Body of pancreas (tissue), 4 donors: Measurements from ENCODE around the gene ARG2.

Source experiments
- POLR2A ChIP-seq, 3 donors: fragments of 450-650 bp; IDR thresholded peaks; one replicate each; pipeline ENCODE4 v1.6.1; 2016; ENCODE audit warnings: antibody characterized with exemption in 3 of 3, mild to moderate bottlenecking in 2 of 3
- TF ChIP-seq, protein P1 (sequence below), 7 experiments: fragments of 450-650 bp in 4 of 7; fragments of 200-600 bp in 3 of 7; sonication (generic) in 3 of 7; IDR thresholded peaks; one replicate each; pipeline ENCODE4 v1.5.1; 2016 to 2019; ENCODE audit warnings: antibody characterized with exemption in 7 of 7

DNA sequence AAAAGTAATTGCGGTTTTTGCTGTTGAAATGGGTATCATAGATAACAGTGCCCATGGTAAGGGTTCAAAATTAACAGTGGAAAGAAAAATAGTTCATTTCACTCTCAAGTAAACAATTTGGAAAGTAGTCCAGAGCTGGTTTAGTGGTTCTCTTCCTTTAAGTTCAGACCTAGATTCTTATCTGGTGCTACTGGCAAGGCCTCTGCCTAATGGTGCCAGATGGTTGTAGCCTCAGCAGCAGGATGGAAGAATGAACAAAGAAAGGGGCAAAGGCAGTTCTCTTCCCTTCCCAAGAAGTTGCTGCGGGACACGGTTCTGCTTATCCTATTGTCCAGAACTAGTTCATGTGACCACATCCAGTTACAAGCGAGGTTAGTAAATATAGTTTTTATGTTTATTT is 10.5 kb downstream of the ARG2 start:
- TF ChIP-seq, protein P1, sequence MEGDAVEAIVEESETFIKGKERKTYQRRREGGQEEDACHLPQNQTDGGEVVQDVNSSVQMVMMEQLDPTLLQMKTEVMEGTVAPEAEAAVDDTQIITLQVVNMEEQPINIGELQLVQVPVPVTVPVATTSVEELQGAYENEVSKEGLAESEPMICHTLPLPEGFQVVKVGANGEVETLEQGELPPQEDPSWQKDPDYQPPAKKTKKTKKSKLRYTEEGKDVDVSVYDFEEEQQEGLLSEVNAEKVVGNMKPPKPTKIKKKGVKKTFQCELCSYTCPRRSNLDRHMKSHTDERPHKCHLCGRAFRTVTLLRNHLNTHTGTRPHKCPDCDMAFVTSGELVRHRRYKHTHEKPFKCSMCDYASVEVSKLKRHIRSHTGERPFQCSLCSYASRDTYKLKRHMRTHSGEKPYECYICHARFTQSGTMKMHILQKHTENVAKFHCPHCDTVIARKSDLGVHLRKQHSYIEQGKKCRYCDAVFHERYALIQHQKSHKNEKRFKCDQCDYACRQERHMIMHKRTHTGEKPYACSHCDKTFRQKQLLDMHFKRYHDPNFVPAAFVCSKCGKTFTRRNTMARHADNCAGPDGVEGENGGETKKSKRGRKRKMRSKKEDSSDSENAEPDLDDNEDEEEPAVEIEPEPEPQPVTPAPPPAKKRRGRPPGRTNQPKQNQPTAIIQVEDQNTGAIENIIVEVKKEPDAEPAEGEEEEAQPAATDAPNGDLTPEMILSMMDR (IDR thresholded peaks at IDR 0.05) = no peak
- TF ChIP-seq POLR2A (IDR thresholded peaks at IDR 0.05) = no peak
